ENCODE data around the gene EPB41L4B.
"Not testable (repeated sequence)": the region's sequence is repeated elsewhere in the genome, so short reads cannot be mapped to it uniquely, and the experiment has no call there.

The EPB41L4B gene

DNA sequence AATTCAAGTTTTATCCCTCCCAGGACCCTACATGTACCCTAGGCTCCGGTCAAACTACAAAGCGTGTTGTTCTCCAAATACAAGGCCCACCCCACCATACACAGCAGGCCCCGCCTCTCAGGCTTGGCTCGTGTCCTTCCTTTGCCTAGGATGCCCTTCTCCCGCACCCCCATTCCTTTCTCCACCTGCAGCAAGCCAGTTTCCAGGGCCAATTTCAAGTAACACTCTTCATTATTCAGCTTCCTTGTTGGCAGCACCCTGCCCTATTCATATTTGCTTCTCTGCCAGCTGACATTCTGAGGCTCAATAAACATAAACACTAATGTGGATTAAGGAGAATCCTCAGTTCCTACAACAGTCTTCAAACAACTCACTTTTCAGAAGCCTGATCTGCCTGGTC is 31.7 kb downstream of the EPB41L4B start (continued):
- TF ChIP-seq, protein P1, sequence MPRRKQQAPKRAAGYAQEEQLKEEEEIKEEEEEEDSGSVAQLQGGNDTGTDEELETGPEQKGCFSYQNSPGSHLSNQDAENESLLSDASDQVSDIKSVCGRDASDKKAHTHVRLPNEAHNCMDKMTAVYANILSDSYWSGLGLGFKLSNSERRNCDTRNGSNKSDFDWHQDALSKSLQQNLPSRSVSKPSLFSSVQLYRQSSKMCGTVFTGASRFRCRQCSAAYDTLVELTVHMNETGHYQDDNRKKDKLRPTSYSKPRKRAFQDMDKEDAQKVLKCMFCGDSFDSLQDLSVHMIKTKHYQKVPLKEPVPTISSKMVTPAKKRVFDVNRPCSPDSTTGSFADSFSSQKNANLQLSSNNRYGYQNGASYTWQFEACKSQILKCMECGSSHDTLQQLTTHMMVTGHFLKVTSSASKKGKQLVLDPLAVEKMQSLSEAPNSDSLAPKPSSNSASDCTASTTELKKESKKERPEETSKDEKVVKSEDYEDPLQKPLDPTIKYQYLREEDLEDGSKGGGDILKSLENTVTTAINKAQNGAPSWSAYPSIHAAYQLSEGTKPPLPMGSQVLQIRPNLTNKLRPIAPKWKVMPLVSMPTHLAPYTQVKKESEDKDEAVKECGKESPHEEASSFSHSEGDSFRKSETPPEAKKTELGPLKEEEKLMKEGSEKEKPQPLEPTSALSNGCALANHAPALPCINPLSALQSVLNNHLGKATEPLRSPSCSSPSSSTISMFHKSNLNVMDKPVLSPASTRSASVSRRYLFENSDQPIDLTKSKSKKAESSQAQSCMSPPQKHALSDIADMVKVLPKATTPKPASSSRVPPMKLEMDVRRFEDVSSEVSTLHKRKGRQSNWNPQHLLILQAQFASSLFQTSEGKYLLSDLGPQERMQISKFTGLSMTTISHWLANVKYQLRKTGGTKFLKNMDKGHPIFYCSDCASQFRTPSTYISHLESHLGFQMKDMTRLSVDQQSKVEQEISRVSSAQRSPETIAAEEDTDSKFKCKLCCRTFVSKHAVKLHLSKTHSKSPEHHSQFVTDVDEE (CRISPR knock-in tag; IDR thresholded peaks at IDR 0.05): no peak
- no peak for TF ChIP-seq ZFP30 (CRISPR knock-in tag; IDR thresholded peaks at IDR 0.05)
- no peak for TF ChIP-seq TOX (CRISPR knock-in tag; IDR thresholded peaks at IDR 0.05; ENCODE audit: borderline replicate concordance)
- TF ChIP-seq, protein P2, sequence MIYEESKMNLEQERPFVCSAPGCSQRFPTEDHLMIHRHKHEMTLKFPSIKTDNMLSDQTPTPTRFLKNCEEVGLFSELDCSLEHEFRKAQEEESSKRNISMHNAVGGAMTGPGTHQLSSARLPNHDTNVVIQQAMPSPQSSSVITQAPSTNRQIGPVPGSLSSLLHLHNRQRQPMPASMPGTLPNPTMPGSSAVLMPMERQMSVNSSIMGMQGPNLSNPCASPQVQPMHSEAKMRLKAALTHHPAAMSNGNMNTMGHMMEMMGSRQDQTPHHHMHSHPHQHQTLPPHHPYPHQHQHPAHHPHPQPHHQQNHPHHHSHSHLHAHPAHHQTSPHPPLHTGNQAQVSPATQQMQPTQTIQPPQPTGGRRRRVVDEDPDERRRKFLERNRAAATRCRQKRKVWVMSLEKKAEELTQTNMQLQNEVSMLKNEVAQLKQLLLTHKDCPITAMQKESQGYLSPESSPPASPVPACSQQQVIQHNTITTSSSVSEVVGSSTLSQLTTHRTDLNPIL (CRISPR knock-in tag; IDR thresholded peaks at IDR 0.05; ENCODE audit: low read depth): no peak

DNA sequence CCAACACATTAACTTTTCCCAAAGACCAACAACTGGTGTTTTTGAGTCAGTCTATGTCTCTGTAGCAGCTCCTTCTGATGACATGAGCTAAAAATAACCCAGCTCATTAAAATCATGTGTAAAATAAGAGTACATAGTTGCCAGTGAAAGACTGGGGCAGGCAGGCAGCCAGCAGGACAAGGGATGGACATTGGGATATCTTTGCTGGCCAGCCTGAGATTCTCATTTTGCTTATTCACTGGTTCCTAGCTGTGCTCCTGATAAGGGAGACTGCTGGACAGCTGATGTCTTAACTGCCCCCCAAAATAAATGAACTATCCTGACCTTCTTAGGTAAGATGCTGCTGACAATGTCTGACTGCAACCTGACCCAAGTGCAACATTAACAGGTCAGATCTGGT is 33.9 kb downstream of the EPB41L4B start:
- TF ChIP-seq ZFP30 (CRISPR knock-in tag; IDR thresholded peaks at IDR 0.05) (no peak), ZC3H10 (CRISPR knock-in tag; IDR thresholded peaks at IDR 0.05) (no peak), PPARA (CRISPR knock-in tag; IDR thresholded peaks at IDR 0.05; ENCODE audit: borderline replicate concordance) (no peak)
- TF ChIP-seq, protein P2 (CRISPR knock-in tag; IDR thresholded peaks at IDR 0.05; ENCODE audit: low read depth): no peak
- no peak for ATAC-seq

DNA sequence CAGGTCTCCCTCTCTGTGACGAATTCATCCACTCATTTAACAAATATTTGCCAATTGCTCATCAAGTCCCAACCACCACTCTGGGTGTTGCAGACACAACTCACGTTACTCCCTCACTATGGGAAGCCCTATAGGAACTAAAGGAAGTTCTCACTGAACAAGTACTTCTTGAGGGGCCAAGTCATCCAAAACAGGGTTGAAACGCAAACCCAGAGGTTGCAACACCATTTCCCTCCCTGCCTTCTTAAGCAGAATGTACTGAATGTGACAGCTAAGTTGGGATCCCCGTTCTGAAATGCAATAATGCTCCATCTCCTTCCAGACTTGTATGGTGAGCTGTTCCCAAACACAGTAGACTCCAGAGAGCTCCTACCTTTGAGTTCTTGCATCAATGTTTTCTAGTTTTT is 34.3 kb downstream of the EPB41L4B start:
- TF ChIP-seq CSDC2 (CRISPR knock-in tag; IDR thresholded peaks at IDR 0.05) (no peak), TCF4 (CRISPR knock-in tag; IDR thresholded peaks at IDR 0.05; ENCODE audit: borderline replicate concordance) (no peak), ISL1 (CRISPR knock-in tag; IDR thresholded peaks at IDR 0.05) (no peak), GLIS3 (CRISPR knock-in tag; IDR thresholded peaks at IDR 0.05) (no peak), OSR1 (CRISPR knock-in tag; IDR thresholded peaks at IDR 0.05) (no peak), PPARA (CRISPR knock-in tag; IDR thresholded peaks at IDR 0.05; ENCODE audit: borderline replicate concordance) (no peak), RARB (CRISPR knock-in tag; IDR thresholded peaks at IDR 0.05) (no peak), ESRRG (CRISPR knock-in tag; IDR thresholded peaks at IDR 0.05) (no peak), ZNF70 (CRISPR knock-in tag; IDR thresholded peaks at IDR 0.05) (no peak)
- TF ChIP-seq, protein P3, sequence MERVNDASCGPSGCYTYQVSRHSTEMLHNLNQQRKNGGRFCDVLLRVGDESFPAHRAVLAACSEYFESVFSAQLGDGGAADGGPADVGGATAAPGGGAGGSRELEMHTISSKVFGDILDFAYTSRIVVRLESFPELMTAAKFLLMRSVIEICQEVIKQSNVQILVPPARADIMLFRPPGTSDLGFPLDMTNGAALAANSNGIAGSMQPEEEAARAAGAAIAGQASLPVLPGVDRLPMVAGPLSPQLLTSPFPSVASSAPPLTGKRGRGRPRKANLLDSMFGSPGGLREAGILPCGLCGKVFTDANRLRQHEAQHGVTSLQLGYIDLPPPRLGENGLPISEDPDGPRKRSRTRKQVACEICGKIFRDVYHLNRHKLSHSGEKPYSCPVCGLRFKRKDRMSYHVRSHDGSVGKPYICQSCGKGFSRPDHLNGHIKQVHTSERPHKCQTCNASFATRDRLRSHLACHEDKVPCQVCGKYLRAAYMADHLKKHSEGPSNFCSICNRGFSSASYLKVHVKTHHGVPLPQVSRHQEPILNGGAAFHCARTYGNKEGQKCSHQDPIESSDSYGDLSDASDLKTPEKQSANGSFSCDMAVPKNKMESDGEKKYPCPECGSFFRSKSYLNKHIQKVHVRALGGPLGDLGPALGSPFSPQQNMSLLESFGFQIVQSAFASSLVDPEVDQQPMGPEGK (CRISPR knock-in tag; IDR thresholded peaks at IDR 0.05; ENCODE audit: borderline replicate concordance): no peak
- TF ChIP-seq, protein P4, sequence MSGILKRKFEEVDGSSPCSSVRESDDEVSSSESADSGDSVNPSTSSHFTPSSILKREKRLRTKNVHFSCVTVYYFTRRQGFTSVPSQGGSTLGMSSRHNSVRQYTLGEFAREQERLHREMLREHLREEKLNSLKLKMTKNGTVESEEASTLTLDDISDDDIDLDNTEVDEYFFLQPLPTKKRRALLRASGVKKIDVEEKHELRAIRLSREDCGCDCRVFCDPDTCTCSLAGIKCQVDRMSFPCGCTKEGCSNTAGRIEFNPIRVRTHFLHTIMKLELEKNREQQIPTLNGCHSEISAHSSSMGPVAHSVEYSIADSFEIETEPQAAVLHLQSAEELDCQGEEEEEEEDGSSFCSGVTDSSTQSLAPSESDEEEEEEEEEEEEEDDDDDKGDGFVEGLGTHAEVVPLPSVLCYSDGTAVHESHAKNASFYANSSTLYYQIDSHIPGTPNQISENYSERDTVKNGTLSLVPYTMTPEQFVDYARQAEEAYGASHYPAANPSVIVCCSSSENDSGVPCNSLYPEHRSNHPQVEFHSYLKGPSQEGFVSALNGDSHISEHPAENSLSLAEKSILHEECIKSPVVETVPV (CRISPR knock-in tag; IDR thresholded peaks at IDR 0.05): no peak
- TF ChIP-seq, protein P1 (CRISPR knock-in tag; IDR thresholded peaks at IDR 0.05): no peak
- no peak for ATAC-seq

DNA sequence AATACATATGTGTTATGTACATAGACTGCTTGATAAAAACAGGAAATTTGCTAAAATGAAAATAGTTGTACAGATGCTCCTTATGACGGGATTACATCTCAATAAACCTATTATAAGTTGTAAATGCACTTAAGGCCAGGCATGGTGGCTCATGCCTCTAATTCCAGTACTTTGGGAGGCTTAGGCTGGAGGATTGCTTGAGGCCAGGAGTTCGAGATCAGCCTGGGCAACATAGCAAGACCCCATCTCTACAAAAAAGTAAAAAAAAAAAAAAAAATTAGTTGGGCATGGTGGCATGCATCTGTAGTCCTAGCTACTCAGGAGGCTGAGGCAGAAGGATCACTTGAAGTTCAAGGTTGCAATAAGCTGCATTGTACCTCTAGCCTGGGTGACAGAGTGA is 37.2 kb downstream of the EPB41L4B start:
- not testable (repeated sequence) for ATAC-seq
